ENCODE data around the gene ENG. TPM values are rescaled to one million over a fixed set of nuclear protein-coding genes. Genes with fewer than 3 reads are reported as not detected.

ENG gene
- total RNA-seq, 1 donor from 2014 or later, result 51.6 TPM

DNA sequence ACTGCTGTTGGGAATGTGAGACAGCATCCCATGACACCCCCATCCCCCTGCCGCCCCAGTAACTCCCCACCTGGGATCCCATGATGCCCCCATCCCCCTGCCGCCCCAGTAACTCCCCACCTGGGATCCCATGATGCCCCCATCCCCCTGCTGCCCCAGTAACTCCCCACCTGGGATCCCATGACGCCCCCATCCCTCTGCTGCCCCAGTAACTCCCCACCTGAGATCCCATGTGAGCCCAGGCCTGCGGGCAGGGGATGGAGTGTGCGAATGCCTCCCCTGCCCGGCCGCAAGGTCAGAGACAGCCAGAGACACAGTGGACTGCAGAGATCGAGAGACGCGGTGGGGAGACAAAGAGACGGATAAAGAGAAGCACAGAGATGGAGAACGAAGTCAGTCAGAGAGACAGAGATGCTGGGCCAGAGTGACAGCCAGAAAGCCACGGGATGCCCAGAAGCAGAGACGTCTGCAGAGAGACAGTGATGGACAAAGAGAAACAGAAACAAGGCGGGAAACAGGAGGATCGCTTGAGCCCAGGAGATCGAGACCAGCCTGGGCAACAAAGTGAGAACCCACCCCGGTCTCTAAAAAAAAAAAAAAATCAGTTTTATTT is 77.0 kb downstream of the ENG start:
- no peak for DNase-seq (ENCODE audit: low read depth in 2 of 2)

DNA sequence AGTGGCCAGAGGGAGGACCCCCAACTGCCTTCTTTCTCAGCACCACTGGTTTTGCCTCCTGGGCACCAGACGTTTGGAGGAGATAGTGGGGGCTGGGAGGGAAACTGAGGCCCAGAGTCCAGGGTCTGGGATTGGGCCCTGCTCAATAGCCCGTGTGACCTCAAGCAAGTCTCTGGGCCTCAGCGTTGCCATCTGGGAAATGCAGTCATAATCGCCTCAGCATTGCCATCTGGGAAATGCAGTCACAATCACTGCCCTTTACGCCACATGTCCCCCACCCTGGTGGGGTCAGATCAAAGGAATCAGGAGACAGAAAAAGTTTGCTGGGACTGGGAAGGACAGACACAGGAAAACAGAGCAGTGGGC is 77.6 kb downstream of the ENG start:
- DNase-seq (ENCODE audit: low read depth in 2 of 2), result no peak

DNA sequence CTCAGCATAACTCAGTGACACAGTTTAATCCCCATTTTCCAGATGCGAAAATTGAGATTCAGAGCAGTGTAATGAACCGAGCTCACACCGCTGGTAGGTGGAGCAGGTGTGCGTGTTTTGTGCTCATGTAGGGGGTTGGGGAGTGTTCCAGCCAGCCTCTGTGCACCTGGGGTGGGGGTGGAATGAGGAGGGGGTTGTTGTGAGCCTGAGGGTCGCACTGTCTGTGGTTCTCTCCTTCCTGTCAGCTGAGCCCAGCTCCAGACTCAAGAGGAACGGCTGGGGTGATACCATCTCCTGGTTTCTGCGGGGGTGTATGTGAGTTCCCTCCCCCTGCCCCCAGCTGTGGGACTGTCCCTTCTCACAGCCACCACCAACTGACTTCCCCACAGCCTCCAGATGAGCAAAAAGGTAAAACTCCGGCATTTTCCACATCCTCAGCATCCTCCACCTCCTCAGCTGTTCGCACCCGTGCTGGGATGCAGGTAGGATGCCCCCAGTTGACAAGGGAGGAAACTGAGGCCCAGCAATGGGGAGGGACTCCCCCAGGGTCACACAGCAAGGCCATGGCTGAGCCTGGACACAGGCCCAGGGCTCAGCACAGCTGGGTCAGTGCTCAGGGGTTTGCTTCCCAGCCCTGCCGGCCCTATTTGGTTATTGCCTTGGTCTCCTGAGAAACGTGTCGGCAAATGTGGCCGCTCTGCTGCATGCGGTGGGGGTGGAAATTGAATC is 78.1 kb downstream of the ENG start:
- DNase-seq (ENCODE audit: low read depth in 2 of 2), result no peak

DNA sequence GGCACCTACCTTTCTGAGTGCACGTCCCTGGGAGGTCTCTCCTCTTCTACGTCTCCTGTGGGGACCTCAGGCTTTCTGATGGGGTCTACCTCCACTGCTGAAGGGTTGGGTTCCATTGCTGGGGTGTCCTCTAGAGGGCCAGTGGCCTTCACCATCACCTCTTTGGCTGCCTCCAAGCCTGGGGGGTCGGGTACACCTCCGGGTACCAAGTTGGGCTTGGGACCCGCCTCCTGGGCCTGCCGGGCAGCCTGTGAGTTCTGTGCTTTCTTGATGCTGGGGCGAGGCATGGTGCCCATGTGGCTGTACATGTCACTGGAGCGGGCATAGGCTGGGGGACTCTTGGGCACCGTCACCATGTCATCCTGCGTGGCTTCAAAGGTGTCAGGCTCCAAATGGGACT is 80.5 kb downstream of the ENG start:
- no peak for DNase-seq (ENCODE audit: low read depth in 2 of 2)

DNA sequence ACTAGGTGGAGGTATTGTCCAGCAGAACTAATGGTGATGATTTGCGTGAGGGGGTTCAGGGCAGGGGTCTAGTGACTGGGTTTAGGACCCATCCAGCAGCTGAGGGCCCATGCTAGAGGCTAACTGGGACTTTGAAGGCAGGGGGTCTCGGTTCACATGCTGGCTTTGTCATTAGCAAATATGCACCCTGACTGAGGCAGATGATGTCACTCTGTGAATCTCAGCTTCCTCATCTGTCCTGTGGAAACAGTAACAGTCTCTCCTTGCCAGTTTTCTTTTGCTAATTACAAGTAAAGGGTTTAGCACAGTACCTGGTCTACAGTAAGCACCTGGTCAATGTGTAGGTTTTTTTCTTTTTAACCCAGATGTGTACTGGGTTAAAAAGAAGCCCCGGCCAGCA is 81.2 kb downstream of the ENG start:
- DNase-seq (ENCODE audit: low read depth in 2 of 2), result no peak

DNA sequence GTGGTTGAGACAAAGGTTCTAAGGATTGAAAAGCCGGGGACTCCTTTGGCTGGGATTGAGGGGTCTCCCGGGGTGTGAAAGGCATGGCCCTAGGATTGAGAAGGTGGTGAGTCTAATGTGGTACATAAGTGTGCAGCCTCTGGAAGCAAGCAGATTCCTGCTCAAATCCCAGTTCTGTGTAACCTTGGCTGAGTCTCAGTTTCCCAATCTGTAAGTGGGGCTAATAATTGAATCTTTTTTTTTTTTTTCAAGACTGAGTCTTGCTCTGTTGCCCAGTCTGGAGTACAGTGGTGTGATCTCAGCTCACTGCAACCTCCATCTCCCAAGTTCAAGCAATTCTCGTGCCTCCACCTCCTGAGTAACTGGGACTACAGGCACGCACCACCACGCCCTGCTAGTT is 81.9 kb downstream of the ENG start:
- DNase-seq (ENCODE audit: low read depth in 2 of 2), result no peak

DNA sequence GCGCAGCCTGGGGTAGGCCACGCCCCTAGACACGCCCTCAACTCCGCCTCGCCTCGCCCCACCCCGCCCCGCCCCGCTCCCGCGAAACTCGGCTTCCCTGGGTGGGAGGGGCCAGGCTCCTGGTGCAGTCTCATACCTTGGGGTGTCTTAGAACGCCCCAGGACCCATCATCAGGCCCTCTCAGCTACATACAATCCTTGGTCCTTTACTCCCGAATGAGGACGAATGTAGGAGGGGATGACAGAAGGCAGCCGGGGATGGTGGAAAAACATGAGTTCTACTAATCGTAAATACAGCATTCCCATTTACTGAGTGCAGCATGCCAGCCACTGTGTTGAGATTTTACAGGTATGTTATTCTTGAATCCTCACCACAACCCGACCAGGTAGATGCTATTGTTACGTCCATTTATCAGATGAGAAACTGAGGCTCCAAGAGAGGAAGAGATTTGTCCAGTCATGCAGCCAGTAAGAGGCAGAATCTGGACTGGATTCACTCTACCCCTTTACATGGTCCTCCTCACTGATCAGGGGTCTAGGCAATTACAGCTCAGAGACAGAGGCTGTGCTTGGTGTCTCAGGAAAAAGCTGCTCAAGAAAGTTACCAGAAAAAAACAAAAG is 82.8 kb downstream of the ENG start:
- no peak for DNase-seq (ENCODE audit: low read depth in 2 of 2)

DNA sequence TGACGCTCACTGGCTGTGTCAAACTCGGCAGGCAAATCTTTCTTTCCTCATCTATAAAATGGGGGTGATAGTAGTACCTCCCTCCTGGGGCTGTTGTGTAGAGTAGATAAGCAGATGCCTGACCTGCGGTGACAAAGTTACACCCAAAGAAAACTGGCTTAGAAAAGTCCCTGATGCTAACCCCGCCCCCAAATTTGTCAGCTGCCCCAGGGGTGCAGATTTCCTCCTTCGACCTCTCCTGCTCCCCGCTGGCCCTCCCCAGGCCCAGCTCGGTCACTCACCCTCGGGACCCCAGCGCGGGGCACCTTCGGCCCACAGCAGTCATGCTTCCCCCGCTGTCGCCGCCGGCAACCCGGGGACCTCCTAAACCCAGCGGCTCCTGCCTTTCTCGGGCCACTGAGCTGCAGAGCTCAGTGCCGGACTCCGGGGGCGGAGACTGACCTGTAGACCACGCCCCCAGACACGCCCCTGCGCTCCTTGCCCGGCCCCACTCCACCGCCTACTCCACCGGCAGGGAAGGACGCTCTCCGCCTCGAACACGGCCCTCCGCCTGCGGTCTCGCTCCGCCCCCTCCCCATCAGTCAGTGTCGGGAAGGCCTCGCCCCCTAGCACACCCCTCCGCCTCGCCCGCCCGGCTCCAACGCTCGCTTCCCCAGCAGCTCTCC is 83.4 kb downstream of the ENG start:
- DNase-seq (ENCODE audit: low read depth in 2 of 2), result peak; percentile 100

DNA sequence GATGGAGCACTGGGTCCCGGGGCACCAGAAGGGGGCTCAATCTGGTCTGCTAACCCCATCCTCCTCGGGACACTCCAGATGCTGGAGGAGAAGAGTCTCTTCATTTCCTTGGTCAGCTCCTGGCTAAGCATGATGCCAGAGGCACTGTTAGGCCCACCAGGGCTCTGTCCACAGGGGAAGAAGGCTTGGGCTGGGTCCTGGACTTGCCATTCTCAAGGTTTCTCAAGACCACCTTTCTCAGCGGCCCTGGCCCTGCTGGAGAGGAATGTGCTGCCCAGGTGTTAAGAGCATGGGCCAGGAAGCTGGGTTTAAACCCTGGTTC is 83.9 kb downstream of the ENG start:
- peak in 1 of 2 donors; percentile 39 for DNase-seq (ENCODE audit: low read depth in 2 of 2)

DNA sequence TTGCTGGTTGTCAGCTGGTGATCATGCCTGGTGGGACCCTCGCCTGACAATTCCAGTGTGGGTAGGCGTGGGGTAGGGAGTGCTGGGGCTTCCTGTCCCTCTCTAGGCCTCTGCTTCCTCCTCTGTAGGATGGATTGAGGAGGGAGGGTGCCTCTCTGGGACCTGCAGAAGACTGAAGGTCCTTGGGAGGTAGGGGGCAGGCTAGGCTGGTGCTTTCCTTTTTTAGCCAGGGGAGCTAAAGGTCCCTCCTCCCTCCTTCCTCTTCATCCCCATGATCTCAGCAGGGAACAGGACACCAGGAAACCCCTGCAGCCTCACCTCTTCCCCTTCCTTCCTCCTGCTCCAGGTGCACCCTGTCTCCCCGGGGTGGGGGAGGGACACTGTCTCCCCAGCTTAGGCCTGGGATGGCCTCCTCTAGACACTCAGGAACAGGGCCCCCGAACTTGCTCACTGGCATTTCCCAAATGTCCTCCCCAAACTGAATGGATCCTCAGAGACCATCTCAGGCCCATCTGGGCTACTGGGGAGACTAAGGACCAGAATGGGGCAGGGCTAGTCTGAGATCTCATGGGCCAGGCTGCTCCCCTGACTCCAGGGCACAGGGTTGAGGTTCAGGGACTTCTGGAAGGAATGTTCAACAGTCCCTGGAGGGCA is 84.4 kb downstream of the ENG start:
- DNase-seq (ENCODE audit: low read depth in 2 of 2), result peak; percentile 86 to 90

DNA sequence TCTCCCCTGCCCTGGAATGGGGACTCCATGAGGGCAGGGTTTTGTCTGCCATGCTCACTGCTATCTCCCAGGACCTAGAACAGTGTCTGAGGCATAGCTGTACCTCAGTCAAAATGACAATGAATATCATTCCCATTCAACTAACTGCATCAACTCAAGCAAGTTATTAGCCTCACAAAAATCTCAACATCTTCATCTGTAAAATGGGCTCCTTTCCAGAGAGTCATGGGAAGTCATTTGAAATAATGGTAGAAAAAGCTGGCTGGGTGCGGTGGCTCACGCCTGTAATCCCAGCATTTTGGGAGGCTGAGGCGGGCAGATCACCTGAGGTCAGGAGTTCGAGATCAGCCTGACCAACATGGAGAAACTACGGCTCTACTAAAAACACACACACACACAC is 85.4 kb downstream of the ENG start:
- no peak for DNase-seq (ENCODE audit: low read depth in 2 of 2)

DNA sequence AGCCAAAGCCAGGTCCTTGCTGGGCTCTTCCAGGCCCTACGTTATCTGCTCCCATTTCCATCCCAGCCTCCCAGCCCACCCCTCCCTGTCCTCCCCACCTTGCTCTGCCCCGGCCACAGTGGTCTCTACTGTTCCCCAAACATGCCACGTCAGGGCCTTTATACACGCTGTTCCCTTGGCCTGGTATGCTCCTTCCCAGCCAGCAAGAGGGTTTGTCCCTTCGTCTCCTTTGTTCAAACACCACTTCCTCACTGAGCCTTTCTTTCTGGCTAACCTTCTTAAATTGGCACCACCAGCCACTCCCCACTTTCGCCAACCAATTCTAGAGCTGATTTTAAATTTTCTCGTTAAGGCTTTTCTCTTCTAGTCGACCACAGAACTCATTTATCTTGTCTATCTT is 85.8 kb downstream of the ENG start:
- peak; percentile 58 to 62 for DNase-seq (ENCODE audit: low read depth in 2 of 2)

DNA sequence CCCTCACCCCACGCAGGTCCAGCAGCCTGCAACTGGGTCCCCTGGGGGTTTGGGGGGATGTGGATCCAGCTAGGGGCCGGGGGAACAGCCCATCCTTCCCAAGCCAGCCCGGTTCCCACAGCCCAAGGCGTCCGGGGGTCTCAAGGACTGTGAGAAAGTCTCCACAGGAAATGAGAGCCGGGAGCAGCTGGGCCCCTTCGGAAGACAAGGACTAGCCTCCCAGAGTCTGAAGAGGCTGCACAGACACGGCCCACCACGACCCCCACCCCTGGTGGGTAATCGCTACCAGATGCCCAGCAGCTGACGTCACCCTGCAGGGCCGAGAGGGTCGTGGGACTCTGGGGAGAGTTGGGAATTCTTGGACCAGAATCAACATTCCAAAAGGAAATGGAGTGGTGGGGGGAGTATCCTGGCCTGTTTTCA is 86.5 kb downstream of the ENG start:
- DNase-seq (ENCODE audit: low read depth in 2 of 2), result peak; percentile 89 to 91

DNA sequence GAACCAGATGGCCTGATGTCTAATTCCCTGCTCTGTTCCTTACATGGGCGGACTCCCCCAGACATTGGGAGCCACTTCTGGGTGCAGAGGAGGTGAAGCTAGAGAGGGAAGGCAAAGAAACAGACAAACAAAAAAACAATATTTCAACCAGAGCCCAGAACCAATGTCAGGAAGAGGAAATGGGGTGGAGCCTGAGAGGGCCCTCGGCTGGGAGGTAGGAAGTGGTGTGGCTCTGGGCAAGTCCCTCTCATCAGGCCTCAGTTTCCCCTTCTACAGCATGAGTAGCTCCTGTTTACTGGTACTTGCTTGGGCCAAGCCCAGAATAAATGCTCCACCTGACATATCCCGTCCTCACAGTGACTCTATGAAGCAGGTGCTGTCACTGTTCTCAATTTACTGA is 87.0 kb downstream of the ENG start:
- peak; percentile 37 to 53 for DNase-seq (ENCODE audit: low read depth in 2 of 2)

DNA sequence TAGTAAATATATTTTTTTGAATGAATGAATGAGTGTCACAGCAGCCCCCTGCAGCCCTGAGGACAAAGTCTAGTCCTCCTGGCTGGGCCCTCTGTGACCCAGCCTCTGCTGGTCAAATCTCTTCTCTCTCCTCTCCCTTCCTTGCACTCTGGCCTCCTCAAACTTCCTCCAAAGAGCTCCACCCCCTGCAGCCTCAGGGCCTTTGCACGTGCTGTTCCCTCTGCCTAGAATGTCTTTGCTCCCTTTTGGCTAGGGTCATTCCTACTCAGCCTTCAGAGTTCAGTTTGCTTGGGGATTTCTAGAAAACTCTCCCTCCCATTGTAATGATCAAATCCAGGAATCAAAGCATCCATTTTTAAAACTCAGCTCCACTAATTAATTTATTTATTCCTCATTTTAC is 89.0 kb downstream of the ENG start:
- no peak for DNase-seq (ENCODE audit: low read depth in 2 of 2)

Other genes starting within 250 kb of the ENG start
- gene STXBP1, start 242.4 kb downstream of the ENG start, total RNA-seq, result 8.5 and 10.3 TPM in 2 replicates
- gene CFAP157, start 147.7 kb downstream of the ENG start, total RNA-seq, result not detected in 2 replicates
- gene PTRH1, start 139.0 kb downstream of the ENG start, total RNA-seq, result 24.4 and 25.0 TPM in 2 replicates
- gene TTC16, start 138.6 kb downstream of the ENG start, total RNA-seq, result not detected in 2 replicates
- 4.8 TPM in 2 replicates for gene TOR2A, start 119.4 kb downstream of the ENG start, total RNA-seq
- gene SH2D3C, start 76.0 kb downstream of the ENG start, total RNA-seq, result 56.2 and 72.6 TPM in 2 replicates
- gene CDK9, start 68.6 kb downstream of the ENG start, total RNA-seq, result 57.1 and 70.0 TPM in 2 replicates
- 39.7 and 51.0 TPM in 2 replicates for gene FPGS, start 51.8 kb downstream of the ENG start, total RNA-seq
- 22.0 and 24.8 TPM in 2 replicates for gene AK1, start 23.0 kb upstream of the ENG start, total RNA-seq
- 23.5 and 30.0 TPM in 2 replicates for gene ST6GALNAC6, start 44.9 kb upstream of the ENG start, total RNA-seq
- 25.5 and 26.6 TPM in 2 replicates for gene ST6GALNAC4, start 62.4 kb upstream of the ENG start, total RNA-seq
- 0.44 and 0.60 TPM in 2 replicates for gene PIP5KL1, start 76.1 kb upstream of the ENG start, total RNA-seq
- 8.9 and 12.3 TPM in 2 replicates for gene DPM2, start 83.2 kb upstream of the ENG start, total RNA-seq
- gene EEIG1, start 126.3 kb upstream of the ENG start, total RNA-seq, result 10.2 and 24.2 TPM in 2 replicates
- 6.5 and 12.5 TPM in 2 replicates for gene NAIF1, start 212.7 kb upstream of the ENG start, total RNA-seq
- gene SLC25A25, start 213.6 kb upstream of the ENG start, total RNA-seq, result 27.5 and 78.2 TPM in 2 replicates